Stimulated activated CD8-positive, alpha-beta memory T cell treated with anti-CD3 and anti-CD28 coated beads, Interleukin-12 subunit alpha, Interleukin-12 subunit beta, amount 100 ng/mL, for 24 hours (primary cell): ENCODE data around the gene CDKN1B.

Source experiments
- DNase-seq: peaks from one replicate; pipeline ENCODE4 v3.0.0-alpha.2; 2020; ENCODE audit errors: extremely low read depth

CDKN1B gene

DNA sequence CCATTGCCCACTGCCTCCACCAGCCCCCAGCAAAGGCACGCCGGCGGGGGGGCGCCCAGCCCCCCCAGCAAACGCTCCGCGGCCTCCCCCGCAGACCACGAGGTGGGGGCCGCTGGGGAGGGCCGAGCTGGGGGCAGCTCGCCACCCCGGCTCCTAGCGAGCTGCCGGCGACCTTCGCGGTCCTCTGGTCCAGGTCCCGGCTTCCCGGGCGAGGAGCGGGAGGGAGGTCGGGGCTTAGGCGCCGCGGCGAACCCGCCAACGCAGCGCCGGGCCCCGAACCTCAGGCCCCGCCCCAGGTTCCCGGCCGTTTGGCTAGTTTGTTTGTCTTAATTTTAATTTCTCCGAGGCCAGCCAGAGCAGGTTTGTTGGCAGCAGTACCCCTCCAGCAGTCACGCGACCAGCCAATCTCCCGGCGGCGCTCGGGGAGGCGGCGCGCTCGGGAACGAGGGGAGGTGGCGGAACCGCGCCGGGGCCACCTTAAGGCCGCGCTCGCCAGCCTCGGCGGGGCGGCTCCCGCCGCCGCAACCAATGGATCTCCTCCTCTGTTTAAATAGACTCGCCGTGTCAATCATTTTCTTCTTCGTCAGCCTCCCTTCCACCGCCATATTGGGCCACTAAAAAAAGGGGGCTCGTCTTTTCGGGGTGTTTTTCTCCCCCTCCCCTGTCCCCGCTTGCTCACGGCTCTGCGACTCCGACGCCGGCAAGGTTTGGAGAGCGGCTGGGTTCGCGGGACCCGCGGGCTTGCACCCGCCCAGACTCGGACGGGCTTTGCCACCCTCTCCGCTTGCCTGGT is at the start of gene CDKN1B:
TSS of gene CDKN1B (plus strand) at position 576 of the 793 bp plus-strand sequence. CDS start 472 bp downstream, outside the sequence.
- DNase-seq = no peak

DNA sequence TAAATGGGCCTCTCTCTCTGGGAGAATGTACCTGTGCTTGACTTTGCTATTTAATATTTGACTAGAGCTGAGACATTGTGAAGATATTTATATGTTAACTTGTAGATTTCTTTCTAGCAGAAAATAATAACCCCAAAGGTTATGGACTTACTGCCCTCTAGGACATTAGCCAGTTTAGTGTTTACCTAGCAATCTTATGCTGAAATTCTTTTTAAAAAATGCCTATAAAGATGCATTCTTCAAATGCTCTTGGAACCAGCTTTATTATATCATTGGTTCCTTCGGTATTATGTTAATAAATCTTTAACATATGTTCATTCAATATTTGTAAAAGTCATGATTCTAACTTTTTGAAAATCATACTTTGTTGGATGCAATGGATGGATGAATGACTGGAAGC is 49.2 kb upstream of the CDKN1B start:
- DNase-seq = no peak

DNA sequence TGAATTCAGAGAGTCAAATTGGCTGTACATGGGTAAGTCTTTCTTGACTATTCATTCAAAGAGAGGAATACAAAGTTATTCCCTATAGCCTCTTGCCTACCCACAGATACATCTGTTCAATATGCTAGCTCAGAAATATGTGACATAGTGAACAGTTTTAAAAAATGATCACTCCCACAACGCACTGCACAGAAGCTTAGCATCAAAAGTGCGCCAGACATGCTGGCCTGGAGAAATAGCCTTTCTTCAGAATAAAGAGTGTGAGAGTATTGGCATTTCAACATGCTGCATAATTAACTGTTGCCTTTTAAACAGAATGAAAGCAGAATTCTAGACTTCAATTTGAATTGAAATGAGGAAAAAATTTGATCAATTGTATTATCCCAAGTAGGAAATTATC is 48.1 kb upstream of the CDKN1B start:
- no peak for DNase-seq

DNA sequence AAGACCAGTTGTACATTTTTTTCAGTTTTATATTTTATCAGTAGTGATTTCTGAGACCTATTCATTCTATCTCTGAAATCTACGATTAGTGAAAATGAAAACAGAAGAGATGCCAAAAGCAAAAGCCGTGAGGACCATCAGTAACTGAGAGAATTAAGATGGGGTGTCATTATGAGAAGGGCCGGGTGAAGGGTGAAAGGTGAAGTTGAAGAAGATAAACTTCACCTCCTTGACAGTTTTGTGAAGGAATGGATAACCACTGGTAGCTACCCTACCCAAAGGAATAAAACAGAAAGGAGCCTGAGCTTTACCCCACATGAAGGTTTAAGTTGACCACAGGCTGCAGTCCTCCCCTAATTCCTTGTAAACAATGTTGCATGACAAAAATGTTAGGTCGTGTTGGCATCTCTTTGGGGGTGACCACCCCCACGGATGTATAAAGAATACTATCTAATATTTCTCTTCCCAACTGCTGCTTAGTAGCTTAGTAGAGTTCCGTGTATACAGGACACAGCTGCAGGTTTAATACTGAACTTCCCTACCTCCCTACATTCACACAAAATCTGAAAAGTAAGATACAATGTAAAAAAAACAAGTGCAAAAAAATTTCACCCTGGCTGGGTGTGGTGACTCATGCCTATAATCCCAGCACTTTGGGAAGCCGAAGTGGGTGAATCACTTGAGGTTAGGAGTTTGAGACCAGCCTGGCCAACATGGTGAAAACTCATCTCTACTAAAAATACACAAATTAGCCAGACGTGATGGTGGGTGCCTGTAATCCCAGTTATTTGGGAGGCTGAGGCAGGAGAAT is 45.1 kb upstream of the CDKN1B start:
- no peak for DNase-seq

DNA sequence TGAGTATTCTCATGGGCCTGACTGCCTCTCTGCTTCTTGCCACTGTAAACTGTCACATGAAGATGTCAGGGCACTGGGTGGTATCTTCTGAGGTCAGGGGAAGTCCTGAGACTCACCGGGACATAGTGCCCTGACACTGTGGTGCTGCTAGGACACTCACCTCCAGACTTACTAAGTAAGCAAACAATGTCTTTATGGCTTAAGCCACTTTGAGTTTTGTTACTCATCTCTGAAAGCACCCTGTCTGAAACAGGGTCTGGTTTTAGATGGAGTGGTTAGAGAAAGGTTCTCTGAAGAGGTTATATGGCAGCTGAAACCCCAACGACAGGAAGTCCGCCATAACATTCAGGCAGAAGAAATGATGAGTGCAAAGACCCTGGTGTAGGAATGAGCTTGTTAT is 43.9 kb upstream of the CDKN1B start:
- no peak for DNase-seq

DNA sequence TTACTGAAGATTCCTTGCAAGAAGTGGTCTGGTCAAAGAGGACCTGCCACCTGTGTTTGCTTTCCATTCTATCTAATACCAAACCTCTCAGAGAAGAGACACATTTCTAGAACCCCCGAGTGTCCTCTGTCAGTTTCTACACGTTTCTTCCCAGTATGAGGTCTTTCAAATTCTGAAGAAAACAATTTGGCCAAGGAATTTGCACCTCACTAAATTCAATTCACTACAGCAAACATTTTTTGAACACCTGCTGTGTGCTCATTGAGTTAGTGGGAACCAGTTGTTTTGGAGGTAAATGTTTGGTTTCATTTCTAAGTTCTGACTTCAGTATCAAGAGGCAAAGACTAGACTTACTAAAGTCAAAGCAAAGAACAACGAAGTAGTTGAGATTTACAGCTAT is 40.6 kb upstream of the CDKN1B start:
- DNase-seq = no peak

DNA sequence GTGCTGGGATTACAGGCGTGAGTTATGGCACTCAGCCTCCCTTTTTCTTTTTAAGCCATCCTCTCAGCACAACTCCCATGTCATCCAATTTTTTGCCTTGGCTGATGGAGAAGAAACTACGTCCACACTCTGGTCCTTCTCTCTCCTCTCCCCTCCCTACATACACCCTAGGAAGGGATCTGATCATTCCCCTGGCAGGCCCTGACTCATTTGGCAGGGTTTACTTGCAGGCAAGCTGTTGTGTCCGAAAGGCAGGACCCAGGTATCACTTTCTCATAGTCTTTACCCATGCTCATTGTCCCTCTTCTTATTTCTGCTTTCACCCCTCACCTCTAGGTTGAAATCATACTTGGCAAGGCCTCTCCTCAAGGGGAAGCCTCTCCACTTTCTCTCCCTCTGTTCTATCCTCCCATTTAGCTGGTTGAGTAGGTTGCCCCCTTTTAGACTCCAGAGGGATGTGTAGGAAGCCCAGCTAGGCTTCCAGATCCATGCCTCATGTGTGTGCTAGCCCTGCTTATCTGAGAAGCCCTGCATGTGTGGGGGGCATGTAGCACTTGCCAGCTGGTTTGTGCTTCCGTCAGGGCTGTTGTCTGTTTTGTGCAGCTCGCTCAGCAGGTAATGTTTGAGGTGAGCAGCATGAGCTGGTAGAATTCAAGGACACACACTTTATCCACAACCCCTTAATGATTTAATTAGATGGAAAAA is 36.0 kb upstream of the CDKN1B start:
- no peak for DNase-seq

DNA sequence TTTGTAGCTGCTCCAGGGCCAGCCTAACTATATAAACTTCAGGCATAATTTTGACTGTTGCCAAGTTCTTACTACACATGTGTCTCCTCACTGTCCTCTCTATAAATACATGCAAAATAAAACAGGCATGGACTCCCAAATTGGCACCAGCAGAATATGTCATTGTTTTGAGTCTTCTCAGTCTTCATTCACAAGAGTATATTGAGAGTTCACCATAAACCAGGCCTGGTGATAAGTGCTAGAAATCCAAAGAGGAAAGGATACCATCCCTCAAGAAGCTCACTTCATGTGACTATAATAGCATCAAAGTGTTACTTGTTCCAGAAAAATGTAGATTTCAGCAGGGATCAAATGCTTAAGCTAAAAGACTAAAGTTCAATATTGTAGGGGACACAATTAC is 34.9 kb upstream of the CDKN1B start:
- DNase-seq = no peak

DNA sequence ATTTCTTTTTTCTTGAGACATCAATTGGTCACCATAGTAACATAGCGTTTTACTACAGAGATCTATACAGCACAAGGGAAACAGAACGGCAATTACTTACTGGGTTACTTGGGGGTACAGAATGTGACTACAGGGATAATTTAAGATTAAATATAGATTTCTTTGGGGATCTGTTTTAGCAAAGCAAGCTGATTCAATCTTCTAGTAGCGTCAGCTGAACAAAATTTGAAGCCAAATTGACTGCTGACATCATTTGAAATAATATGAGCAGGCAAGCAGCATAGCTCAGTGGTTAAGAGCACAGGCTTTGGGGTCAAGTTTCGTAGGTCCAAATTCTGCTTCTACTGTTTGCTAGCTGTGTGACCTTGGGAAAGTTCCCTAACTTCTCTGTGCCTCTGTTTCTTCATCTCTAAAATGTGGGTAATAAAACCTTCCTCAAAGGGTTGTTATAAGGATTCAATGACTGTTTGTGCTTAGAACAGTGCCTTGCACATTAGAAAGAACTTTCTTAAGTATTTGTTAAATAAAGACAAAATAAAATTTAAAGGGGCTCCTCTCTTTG is 34.0 kb upstream of the CDKN1B start:
- no peak for DNase-seq

DNA sequence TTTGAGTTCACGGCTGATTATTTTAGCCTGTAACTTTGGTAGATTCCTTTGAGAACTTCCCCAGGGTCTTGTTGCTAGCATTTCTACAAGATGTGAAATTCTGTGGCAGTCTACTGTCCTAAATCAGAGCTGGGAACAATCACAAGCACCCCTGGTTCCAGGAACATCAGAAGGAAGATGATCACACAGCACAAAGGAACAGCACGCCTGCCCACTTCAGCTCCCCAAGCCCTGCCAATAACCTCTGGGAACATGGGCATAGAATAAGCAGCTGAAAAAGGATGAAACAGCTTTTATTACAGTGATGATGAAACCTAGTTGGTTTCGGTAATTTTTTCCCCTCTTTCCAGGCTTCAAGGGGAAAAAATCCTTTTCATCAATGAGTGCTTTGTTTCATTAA is 33.4 kb upstream of the CDKN1B start:
- DNase-seq = no peak

DNA sequence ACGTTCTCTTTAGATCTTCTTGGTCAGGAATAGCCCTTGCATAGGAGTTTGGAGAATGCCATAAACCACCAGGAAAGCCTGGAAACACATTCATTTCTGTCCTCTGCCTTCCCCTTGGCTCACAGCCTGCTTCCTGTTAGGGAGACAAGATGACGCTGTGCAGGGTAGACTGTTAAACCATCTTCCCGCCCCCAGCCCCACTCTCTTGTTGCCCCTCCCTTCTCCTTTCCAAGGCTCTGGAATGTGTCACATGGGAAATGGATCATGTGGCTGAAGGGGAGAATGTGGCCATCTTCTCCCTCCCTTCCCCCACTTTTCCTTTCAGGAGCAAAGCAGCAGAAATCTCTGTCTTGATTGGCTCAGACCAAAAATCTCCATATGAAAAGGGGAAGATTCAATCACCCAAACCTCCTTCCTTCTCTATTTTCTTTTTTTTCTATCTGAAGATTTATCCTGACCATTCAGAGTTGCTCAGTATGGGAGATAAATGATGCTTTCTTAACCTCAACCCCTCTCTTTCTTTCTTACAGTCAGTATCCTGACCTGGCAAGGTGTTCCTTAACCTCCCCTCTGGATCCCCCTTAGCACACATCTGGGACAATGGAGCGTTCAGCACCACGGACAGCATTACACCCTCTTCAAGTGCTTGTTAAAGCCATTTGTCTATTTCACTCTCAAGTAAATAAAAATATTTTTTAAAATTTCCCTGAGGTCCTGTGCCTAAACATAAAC is 32.6 kb upstream of the CDKN1B start:
- no peak for DNase-seq

DNA sequence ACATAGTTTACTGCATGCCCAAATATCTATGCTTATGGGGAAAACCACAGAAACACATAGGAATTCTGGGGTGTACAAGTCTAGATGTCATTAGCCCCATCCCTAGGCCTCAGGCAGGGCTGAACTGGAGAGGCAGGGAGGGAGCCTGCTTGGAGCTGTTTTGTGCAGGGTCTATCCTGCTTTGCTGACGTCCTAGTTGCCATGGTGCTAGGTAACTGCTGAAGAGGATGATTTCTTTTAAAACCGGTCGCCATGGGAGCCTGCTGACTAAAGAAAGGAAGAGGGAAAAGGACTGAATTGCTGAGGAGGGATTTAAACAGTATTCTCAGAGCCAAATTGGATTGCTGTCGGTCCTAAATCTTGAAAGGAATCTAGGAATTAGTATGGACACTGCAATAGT is 31.9 kb upstream of the CDKN1B start:
- DNase-seq = no peak

DNA sequence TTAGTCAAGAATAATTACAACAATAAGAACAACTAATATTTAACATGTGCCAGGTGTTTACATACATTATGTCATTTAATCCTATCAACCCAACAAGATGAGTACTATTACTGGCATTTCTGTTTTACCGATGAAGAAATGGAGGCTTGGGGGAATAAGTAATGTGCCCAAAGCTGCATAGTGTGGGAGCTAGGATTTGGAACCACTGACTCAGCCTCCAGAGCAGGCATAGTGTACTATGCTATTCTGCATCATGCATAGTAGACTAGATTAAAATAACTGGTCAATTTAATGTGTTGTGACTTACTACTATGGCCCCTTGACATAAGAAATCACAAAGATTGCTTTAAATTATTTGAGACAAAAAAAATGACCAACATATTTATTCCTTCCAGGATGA is 30.7 kb upstream of the CDKN1B start:
- DNase-seq = no peak

DNA sequence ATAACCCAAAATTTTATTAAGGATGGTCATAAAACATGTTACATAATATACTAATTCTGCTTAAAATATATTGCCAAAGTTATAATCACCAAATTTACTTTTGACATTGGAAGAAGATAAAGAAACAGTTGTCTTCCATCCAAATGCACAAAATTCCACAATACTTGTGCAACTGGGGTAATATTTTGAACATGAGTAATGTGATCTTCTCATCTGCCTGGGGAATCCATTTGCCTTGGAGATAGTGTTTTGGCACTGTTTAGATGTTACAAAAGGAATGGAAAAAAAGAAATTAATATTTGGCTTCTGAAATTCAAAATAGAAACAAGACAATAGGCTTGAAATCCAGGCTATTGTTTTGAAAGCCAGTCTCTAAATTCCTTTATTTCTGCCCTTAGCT is 30.2 kb upstream of the CDKN1B start:
- no peak for DNase-seq

DNA sequence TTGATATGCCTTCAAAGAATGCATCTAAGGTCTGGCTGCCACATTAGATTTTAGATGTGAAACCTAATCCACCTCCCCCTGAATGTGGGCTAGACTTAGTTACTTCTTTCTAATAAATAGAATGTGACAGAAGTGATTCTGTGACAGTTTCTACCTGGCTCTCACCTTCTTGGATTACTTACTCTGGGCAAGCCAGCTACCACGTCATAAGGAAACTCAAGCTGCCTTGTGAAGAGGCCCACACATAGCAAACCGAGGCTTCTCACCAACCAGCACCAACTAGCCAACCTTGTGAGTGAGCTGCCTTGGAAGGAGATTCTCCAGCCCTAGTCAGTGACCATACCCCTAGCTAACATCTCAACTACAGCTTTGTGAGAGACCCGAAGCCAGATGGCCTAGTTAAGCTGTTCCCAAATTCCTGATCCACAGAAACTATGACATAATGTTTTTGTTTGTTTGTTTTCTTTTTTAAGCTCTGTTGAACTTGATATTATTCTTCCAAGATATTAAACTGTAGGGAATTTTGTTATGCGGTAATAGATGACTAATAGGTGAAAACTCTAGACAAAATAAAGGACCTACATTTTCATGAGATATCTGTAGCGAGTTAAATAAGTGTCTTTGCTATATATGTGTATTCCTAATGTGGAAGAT is 27.4 kb upstream of the CDKN1B start:
- no peak for DNase-seq

DNA sequence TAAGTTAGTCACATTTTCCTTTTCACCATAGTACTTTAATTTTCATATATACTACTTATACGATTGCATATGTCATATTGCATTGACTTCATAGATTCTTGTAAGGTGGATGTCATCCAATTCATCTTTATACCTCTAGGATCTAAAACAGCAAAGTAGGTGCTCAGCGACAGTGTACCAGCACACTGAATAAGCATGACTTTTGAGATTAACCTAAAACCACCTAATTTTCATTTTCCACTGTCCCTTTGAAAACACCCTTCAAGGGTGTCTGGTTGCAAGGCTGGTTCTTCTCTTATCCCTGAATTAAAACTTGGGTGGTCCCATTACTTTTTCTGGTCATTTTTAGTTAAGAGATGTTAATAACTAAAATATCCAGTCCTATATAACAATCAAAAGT is 25.6 kb upstream of the CDKN1B start:
- no peak for DNase-seq

DNA sequence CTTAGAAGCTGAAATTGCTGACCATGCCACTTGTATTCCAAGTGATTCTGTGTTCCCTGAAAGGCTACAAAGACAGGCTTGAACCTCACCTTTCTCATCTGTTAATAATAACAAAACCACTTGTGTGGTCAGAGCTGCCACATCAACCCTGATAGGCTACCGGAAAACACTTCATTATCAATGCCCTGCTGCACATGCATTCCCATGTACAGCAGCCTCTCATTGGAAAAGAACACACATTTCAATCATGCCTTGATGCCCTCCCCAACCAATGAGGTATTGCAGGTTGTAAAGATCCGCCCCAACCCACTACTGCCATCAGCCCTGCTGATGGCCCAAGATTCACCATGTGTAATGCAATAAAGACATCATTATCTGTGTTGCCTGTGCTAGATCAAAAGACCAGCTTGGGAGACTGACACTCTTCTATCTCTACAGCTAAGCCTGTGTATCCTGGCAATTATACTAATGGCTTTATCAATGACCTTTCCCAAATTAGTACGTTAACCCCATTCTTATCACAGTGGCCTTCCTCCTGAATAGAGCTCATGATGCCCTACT is 24.0 kb upstream of the CDKN1B start:
- DNase-seq = no peak

DNA sequence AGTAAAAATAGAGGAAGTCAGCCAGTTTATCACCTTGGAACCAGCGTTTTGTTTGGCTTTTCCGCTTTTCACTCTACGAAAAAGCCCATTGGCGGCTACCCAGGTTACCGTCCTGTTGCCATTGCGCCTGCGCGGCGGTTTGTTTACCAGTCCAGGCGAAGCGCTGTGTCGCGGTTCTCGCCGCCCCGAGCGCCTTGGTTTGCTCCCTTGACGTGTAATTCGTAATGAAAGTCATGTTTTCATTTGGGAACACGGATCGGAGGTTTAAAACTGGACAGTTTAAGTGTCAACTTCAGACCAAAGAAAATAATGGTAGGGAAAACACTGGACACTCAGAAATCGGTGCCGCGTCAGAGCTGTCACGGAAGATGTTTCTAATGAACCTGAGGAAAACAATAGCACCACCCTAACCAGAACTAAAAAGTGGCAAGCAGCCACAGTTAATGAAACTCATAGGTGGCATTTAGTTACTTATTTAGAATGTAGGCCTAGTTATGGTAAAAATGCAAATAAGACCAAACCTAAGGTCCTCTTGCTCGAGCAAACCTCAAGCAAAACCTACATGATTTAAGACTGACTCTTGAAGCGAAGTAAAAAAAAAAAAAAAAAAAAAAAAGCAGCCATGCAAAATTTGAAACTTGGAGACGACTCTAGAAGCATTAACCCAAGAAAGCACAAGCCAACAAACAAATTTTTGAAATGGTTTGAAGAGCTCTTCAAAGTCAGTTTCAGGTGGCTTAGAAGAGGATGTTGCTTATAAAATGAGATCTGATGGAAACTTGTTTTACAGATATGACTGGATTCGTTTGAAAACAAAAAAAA is 20.4 kb upstream of the CDKN1B start:
- peak; percentile 80 for DNase-seq

DNA sequence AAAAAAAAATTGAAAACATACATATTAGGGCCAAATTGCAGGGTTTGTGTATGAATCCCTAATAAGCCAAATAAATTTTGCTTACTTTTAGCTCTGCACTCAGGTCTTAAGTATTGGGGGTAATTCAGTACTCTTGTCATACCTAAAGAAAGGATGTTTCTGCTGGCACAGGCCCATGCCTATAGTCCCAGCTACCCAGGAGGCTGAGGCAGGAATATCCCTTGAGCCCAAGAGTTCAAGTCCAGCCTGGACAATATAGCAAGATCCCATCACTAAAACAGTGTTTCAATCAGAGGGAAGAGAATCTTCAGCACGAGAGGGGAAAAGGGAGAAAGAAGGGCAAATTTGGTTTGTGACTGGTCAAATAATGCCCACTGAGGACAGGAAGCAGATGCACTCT is 17.8 kb upstream of the CDKN1B start:
- no peak for DNase-seq

DNA sequence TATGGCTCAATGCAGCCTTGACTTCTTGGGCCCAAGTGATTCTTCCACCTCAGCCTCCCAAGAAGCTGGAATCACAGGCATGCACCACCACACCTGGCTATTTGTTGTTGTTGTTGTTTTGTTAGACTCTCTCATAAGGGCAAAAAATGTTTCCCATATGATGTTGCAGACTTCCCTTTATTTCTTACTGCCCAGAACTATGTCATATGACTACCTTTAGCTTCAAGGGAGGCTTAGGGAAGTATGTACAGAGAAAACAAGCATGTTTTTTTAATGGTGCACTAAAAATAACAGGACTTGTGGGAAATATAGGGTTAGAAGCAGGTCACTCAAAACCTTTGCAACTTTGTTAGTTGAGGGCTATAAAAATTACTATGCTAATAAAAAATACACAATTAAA is 16.9 kb upstream of the CDKN1B start:
- DNase-seq = no peak
